SU-DHL-6 (cell line): ENCODE data around the gene CATSPERD.
A peak's percentile ranks its signal among the peaks of the same experiment; 100 is the strongest.
"Not testable (repeated sequence)": the region's sequence is repeated elsewhere in the genome, so short reads cannot be mapped to it uniquely, and the experiment has no call there.

Source experiments
- H2AFZ ChIP-seq: fragments of 200-600 bp; sonication (generic); 2 replicates; pipeline ENCODE4 v1.6.1; 2014; ENCODE audit warnings: low read depth, mild to moderate bottlenecking, moderate library complexity, mixed read lengths, antibody characterized with exemption, low read length; ENCODE audit not compliant: severe bottlenecking
- H3F3A ChIP-seq: fragments of 200-600 bp; shearing (Covaris generic); 2 replicates; pipeline ENCODE4 v1.6.0; 2016; ENCODE audit warnings: antibody characterized with exemption, mild to moderate bottlenecking; ENCODE audit not compliant: insufficient read depth
- H3K27ac ChIP-seq: fragments of 200-600 bp; sonication (generic); 2 replicates; pipeline ENCODE4 v1.5.1; 2016; ENCODE audit warnings: low read depth, mild to moderate bottlenecking, low read length, moderate library complexity, mixed read lengths
- H3K27me3 ChIP-seq: fragments of 200-600 bp; sonication (generic), shearing (Covaris generic); 2 replicates; pipeline ENCODE4 v1.6.0; 2014; ENCODE audit warnings: mild to moderate bottlenecking, low read length
- H3K36me3 ChIP-seq: fragments of 200-600 bp; sonication (generic); 2 replicates; pipeline ENCODE4 v1.6.1; 2014; ENCODE audit warnings: mild to moderate bottlenecking, low read length, mixed read lengths
- H3K4me2 ChIP-seq: fragments of 300-600, 200-600 bp; shearing (Covaris generic), sonication (generic); 2 replicates; pipeline ENCODE4 v1.6.0; 2014; ENCODE audit warnings: low read length, low read depth, mild to moderate bottlenecking; ENCODE audit not compliant: poor library complexity, severe bottlenecking
- H3K4me3 ChIP-seq: fragments of 200-600 bp; sonication (generic); 2 replicates; pipeline ENCODE4 v1.5.1; 2014; ENCODE audit warnings: antibody characterized with exemption, low read length, mild to moderate bottlenecking, mixed read lengths; ENCODE audit not compliant: insufficient read depth, poor library complexity, severe bottlenecking
- H3K79me2 ChIP-seq: fragments of 200-600 bp; sonication (generic); 2 replicates; pipeline ENCODE4 v1.6.1; 2014; ENCODE audit warnings: mild to moderate bottlenecking, low read length, moderate library complexity; ENCODE audit not compliant: insufficient read depth
- H3K9ac ChIP-seq: fragments of 200-600 bp; sonication (generic); 2 replicates; pipeline ENCODE4 v1.7.0; 2014; ENCODE audit warnings: mild to moderate bottlenecking, low read length
- H3K9me2 ChIP-seq: fragments of 200-600 bp; sonication (generic); replicated peaks from 2 replicates; pipeline ENCODE4 v1.6.1; 2014; ENCODE audit warnings: low read length; ENCODE audit not compliant: insufficient read depth
- H3K9me3 ChIP-seq: fragments of 200-600 bp; sonication (generic); 2 replicates; pipeline ENCODE4 v1.6.1; 2014; ENCODE audit warnings: low read length, mixed read lengths; ENCODE audit not compliant: insufficient read depth
- H4K20me1 ChIP-seq: fragments of 200-600 bp; sonication (generic); 2 replicates; pipeline ENCODE4 v1.6.1; 2014; ENCODE audit warnings: low read depth, mild to moderate bottlenecking, antibody characterized with exemption, low read length, moderate library complexity, mixed read lengths
- CTCF ChIP-seq: fragments of 200-600 bp; sonication (generic); IDR thresholded peaks from one replicate; pipeline ENCODE4 v1.5.1; 2017; ENCODE audit warnings: antibody characterized with exemption, mild to moderate bottlenecking, low read length, moderate library complexity; ENCODE audit not compliant: insufficient read depth, poor library complexity, severe bottlenecking
- EZH2phosphoT487 ChIP-seq: fragments of 200-600 bp; sonication (generic), shearing (Covaris generic); conservative IDR thresholded peaks from 2 replicates; pipeline ENCODE4 v1.6.1; 2018; ENCODE audit warnings: mild to moderate bottlenecking, antibody characterized with exemption, low read length, moderate library complexity, mixed read lengths

Gene CATSPERD

GRCh38 chr19:5686647-5687359, 33.6 kb upstream of the CATSPERD start:
- H3K27me3 ChIP-seq = no peaks in the 10 kb centered on the region
- no peaks in the 10 kb centered on the region for H4K20me1 ChIP-seq
- peak overlapping the region; percentile 75 for H3K4me2 ChIP-seq
- no peaks in the 10 kb centered on the region for H3K9me2 ChIP-seq
- H3F3A ChIP-seq = peaks cover 21% of the 10 kb centered on the region
- no peaks in the 10 kb centered on the region; the same call in 1 of the 2 replicates for H3K36me3 ChIP-seq
- peaks cover 16% of the 10 kb centered on the region for H3K79me2 ChIP-seq
- H3K9me3 ChIP-seq = no peaks in the 10 kb centered on the region
- H2AFZ ChIP-seq = peak overlapping the region; percentile 85
- H3K9ac ChIP-seq = peak overlapping the region; percentile 65
- H3K4me3 ChIP-seq = peak overlapping the region; percentile 62
- TF ChIP-seq CTCF (peak; percentile 77), EZH2phosphoT487 (no peak)
- peak overlapping the region; percentile 58 for H3K27ac ChIP-seq

- Histone ChIP-seq H3K9me2 (no peaks in the 10 kb centered on the region), H3K36me3 (no peaks in the 10 kb centered on the region; the same call in 1 of the 2 replicates), H3K9me3 (no peaks in the 10 kb centered on the region), H3K27ac (no peak overlapping the region), H4K20me1 (no peaks in the 10 kb centered on the region), H2AFZ (no peak overlapping the region), H3K4me3 (no peak overlapping the region), H3K27me3 (no peaks in the 10 kb centered on the region), H3K9ac (no peak overlapping the region), H3K79me2 (peaks cover 23% of the 10 kb centered on the region), H3K4me2 (peak overlapping the region; percentile 75), H3F3A (peaks cover 22% of the 10 kb centered on the region)
- peak; percentile 7 for TF ChIP-seq CTCF
- TF ChIP-seq EZH2phosphoT487 = no peak
These were observed 32.9 kb upstream of the CATSPERD start for GRCh38 chr19:5687360-5688198.

- not testable (repeated sequence) for H3K27ac ChIP-seq, H3K9ac ChIP-seq, H3K9me3 ChIP-seq, H3K4me2 ChIP-seq, H3K9me2 ChIP-seq, H3K4me3 ChIP-seq, H4K20me1 ChIP-seq, H2AFZ ChIP-seq, H3K36me3 ChIP-seq, H3K27me3 ChIP-seq
- Histone ChIP-seq H3F3A (peaks cover 29% of the 10 kb centered on the region), H3K79me2 (peaks cover 30% of the 10 kb centered on the region)
These were observed 32.1 kb upstream of the CATSPERD start for GRCh38 chr19:5688262-5688881.
